NCI-H526 treated with DMSO at 0.1 percent for 48 hours (cell line): ENCODE results near the gene ZNF471.

Experiments used
- DNase-seq: peaks from one replicate; lab custom pipeline; 2025; lab: John Stamatoyannopoulos, UW

Gene ZNF471

GRCh38 chr19:56507446-56508289, at the start of gene ZNF471:
Gene ZNF471, plus strand, starts transcription at chr19:56507855. Its CDS starts 3,717 bp downstream, at chr19:56511572.
- peak; percentile 99 for DNase-seq

GRCh38 chr19:56474308-56474707, 33.3 kb upstream of the ZNF471 start:
- no peak for DNase-seq

- no peak for DNase-seq
These were observed 31.6 kb upstream of the ZNF471 start for GRCh38 chr19:56476093-56476492.

GRCh38 chr19:56476651-56477428, 30.8 kb upstream of the ZNF471 start, which contains the start of gene ZNF667:
Gene ZNF667, minus strand, starts transcription at chr19:56477345. Its CDS starts 14,975 bp downstream, at chr19:56462370.
- DNase-seq: peak; percentile 10

GRCh38 chr19:56477429-56478338, 30.0 kb upstream of the ZNF471 start:
- peak; percentile 87 for DNase-seq

- no peak for DNase-seq
These were observed 16.3 kb upstream of the ZNF471 start for GRCh38 chr19:56491399-56491798.

- no peak for DNase-seq
These were observed 3.1 kb upstream of the ZNF471 start for GRCh38 chr19:56504581-56504980.

GRCh38 chr19:56508290-56508778, 679 bp downstream of the ZNF471 start:
- no peak for DNase-seq

- DNase-seq: no peak
These were observed 17.7 kb downstream of the ZNF471 start for GRCh38 chr19:56525214-56525860.

GRCh38 chr19:56537442-56537841, 29.8 kb downstream of the ZNF471 start:
- DNase-seq: no peak

GRCh38 chr19:56538254-56538760, 30.7 kb downstream of the ZNF471 start:
- peak; percentile 86 for DNase-seq

GRCh38 chr19:56538761-56539263, 31.2 kb downstream of the ZNF471 start, which contains the start of gene ZFP28:
Gene ZFP28, plus strand, starts transcription at chr19:56538948. Its CDS starts 71 bp downstream, at chr19:56539019.
- no peak for DNase-seq

- DNase-seq: no peak
These were observed 36.1 kb downstream of the ZNF471 start for GRCh38 chr19:56543776-56544175.

GRCh38 chr19:56547535-56547934, 39.9 kb downstream of the ZNF471 start:
- no peak for DNase-seq

- no peak for DNase-seq
These were observed 46.7 kb downstream of the ZNF471 start for GRCh38 chr19:56554272-56554869.

GRCh38 chr19:56562766-56563165, 55.1 kb downstream of the ZNF471 start:
- DNase-seq: no peak

- no peak for DNase-seq
These were observed 59.2 kb downstream of the ZNF471 start for GRCh38 chr19:56566904-56567273.

- peak; percentile 84 for DNase-seq
These were observed 59.8 kb downstream of the ZNF471 start, which contains the start of gene ZNF470 for GRCh38 chr19:56567274-56568120. Gene ZNF470, plus strand, starts transcription at chr19:56567468. Its CDS starts 2,844 bp downstream, at chr19:56570312.

GRCh38 chr19:56572589-56572988, 64.9 kb downstream of the ZNF471 start:
- DNase-seq: no peak
